Measurements from ENCODE around the gene VMP1.
"Not testable (repeated sequence)": the region's sequence is repeated elsewhere in the genome, so short reads cannot be mapped to it uniquely, and the experiment has no call there.

DNA sequence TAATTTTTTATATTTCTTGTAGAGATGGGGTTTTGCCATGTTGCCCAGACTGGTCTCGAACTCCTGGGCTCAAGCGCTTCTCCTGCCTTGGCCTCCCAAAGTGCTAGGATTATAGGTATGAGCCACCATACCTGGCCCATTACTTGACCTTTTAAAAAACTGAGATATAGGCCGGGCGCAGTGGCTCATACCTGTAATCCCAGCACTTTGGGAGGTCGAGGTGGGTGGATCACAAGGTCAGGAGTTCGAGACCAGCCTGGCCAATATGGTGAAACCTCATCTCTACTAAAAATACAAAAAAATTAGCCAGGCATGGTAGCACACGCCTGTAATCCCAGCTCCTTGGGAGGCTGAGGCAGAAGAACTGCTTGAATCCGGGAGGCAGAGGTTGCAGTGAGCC is 166.0 kb downstream of the VMP1 start:
- TF ChIP-seq, protein P1, sequence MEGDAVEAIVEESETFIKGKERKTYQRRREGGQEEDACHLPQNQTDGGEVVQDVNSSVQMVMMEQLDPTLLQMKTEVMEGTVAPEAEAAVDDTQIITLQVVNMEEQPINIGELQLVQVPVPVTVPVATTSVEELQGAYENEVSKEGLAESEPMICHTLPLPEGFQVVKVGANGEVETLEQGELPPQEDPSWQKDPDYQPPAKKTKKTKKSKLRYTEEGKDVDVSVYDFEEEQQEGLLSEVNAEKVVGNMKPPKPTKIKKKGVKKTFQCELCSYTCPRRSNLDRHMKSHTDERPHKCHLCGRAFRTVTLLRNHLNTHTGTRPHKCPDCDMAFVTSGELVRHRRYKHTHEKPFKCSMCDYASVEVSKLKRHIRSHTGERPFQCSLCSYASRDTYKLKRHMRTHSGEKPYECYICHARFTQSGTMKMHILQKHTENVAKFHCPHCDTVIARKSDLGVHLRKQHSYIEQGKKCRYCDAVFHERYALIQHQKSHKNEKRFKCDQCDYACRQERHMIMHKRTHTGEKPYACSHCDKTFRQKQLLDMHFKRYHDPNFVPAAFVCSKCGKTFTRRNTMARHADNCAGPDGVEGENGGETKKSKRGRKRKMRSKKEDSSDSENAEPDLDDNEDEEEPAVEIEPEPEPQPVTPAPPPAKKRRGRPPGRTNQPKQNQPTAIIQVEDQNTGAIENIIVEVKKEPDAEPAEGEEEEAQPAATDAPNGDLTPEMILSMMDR (IDR thresholded peaks at IDR 0.05; ENCODE audit: insufficient read depth, low read length, poor library complexity, severe bottlenecking): not testable (repeated sequence)
- TF ChIP-seq EZH2phosphoT487 (conservative IDR thresholded peaks at IDR 0.05; ENCODE audit: low read length): not testable (repeated sequence)
